Measurements from ENCODE around the gene KRT40. TPM values are rescaled to one million over a fixed set of nuclear protein-coding genes. Genes with fewer than 3 reads are reported as not detected.

Gene KRT40
- total and polyA plus RNA-seq, 2 of the 8 experiments (the other 6 are each of a cell fraction or from before 2014, with no cell fraction given) = not detected

- no peaks in the 10 kb centered on the region for H4K20me1 ChIP-seq (replicated peaks in 1 of 2; ENCODE audit: control insufficient read depth in 1 of 2, insufficient read depth in 2 of 2, low read length in 2 of 2)
- H3K14ac ChIP-seq (ENCODE audit: insufficient read length) = no peak overlapping the region
- H3K79me2 ChIP-seq (ENCODE audit: control insufficient read depth in 1 of 2, insufficient read depth in 2 of 2, low read length in 2 of 2) = no peaks in the 10 kb centered on the region
- H4K8ac ChIP-seq (ENCODE audit: extremely low read depth, insufficient read depth, low read length) = no peak overlapping the region
- no peak overlapping the region for H2BK20ac ChIP-seq (ENCODE audit: low read length)
- H3K9ac ChIP-seq (replicated peaks in 1 of 4; ENCODE audit: extremely low read depth in 1 of 4, low read depth in 3 of 4, low read length in 3 of 4) = no peak overlapping the region
- DNase-seq (ENCODE audit: low read depth in 1 of 2, low spot score in 2 of 2) (no peak), FAIRE-seq (no peak)
- no peaks in the 10 kb centered on the region for H3K79me1 ChIP-seq (ENCODE audit: low read depth, low read length)
- TF ChIP-seq ASH2L (IDR thresholded peaks at IDR 0.05; ENCODE audit: low read length) = no peak
- TF ChIP-seq E2F6 (IDR thresholded peaks at IDR 0.05) = no peak
- no peak for TF ChIP-seq SUZ12 (IDR thresholded peaks at IDR 0.05; ENCODE audit: low read length)
- TF ChIP-seq CTCF (IDR thresholded peaks at IDR 0.05; ENCODE audit: control extremely low read depth in 1 of 3, insufficient read depth in 1 of 3, low read depth in 1 of 3, low read length in 3 of 3) = no peak
- no peak for TF ChIP-seq JUN (IDR thresholded peaks at IDR 0.05; ENCODE audit: low read depth, low read length)
- no peak overlapping the region for H2BK5ac ChIP-seq (ENCODE audit: low read depth, low read length)
- no peaks in the 10 kb centered on the region for H3K36me3 ChIP-seq (ENCODE audit: control insufficient read depth in 2 of 4, insufficient read depth in 4 of 4, low read length in 3 of 4)
- no peaks in the 10 kb centered on the region for H3K23me2 ChIP-seq (ENCODE audit: low read depth, low read length)
- WGBS, 2 experiments (ENCODE audit: extremely low coverage in 1 of 2, insufficient coverage in 1 of 2, insufficient read length in 1 of 2, insufficient replicate concordance in 2 of 2, low coverage in 1 of 2, low lambda C conversion rate in 2 of 2, missing lambda C conversion rate in 1 of 2) = 83% methylated on average over 3 of the region's 3 CpGs; no CpG with 5 or more reads in 1 of the 2 experiments
- H3K18ac ChIP-seq (ENCODE audit: extremely low read depth, low read length) = no peak overlapping the region
- no peak overlapping the region for H3K4ac ChIP-seq (replicated peaks; ENCODE audit: insufficient read length, low read depth, low read length)
- no peaks in the 10 kb centered on the region for H3K9me3 ChIP-seq (ENCODE audit: insufficient read depth in 2 of 2, low read depth in 1 of 2, low read length in 1 of 2)
- ChIA-PET CTCF (ENCODE audit: partially characterized antibody) (interaction anchor here (0.9 to 1.1 kb wide), 2 partner anchors 10 to 37 kb away, joined by 3 to 4 read pairs; partner anchors contain the start of gene KRTAP3-1), POLR2A (ENCODE audit: partially characterized antibody) (no interaction called here)
- no peak overlapping the region for H3K27ac ChIP-seq (ENCODE audit: low read depth, low read length)
- H2BK12ac ChIP-seq (ENCODE audit: low read depth, low read length) = no peak overlapping the region
- H3K4me1 ChIP-seq (replicated peaks in 1 of 4; ENCODE audit: control insufficient read depth in 3 of 4, insufficient read depth in 4 of 4, low read length in 3 of 4) = no peaks in the 10 kb centered on the region
- no peak overlapping the region for H3K56ac ChIP-seq (replicated peaks; ENCODE audit: insufficient read length, low read depth, low read length)
- no peaks in the 10 kb centered on the region; a peak in 1 of 7 replicates for H3K27me3 ChIP-seq (replicated peaks in 1 of 4; ENCODE audit: control insufficient read depth in 3 of 4, extremely low read depth in 1 of 4, insufficient read depth in 3 of 4, low read length in 3 of 4)
- no peak overlapping the region for H2BK120ac ChIP-seq (replicated peaks; ENCODE audit: low read depth, low read length)
- H2AK5ac ChIP-seq (ENCODE audit: low read depth, low read length) = no peak overlapping the region
- H3K4me3 ChIP-seq (ENCODE audit: extremely low read depth in 1 of 4, insufficient read depth in 2 of 4, low read depth in 3 of 4, low read length in 4 of 4) = no peak overlapping the region
- H2AFZ ChIP-seq (ENCODE audit: low read length) = peak overlapping the region; percentile 46; the same call in 1 of the 2 replicates
- no peak overlapping the region for H4K5ac ChIP-seq (ENCODE audit: insufficient read length, low read depth, low read length)
- H4K91ac ChIP-seq (replicated peaks; ENCODE audit: insufficient read length, low read length) = no peak overlapping the region
- H3K4me2 ChIP-seq (ENCODE audit: insufficient read depth in 1 of 2, low read depth in 2 of 2, low read length in 2 of 2) = no peak overlapping the region
- H2BK15ac ChIP-seq (ENCODE audit: low read length) = no peak overlapping the region
- H3K23ac ChIP-seq (ENCODE audit: insufficient read length) = no peak overlapping the region
Observed at GRCh38 chr17:41018541-41018940, 34.4 kb upstream of the KRT40 start.

Measured in H1 (cell line).